KMS-11 (cell line): ENCODE results near the gene SPRY4.
"Not testable (repeated sequence)": the region's sequence is repeated elsewhere in the genome, so short reads cannot be mapped to it uniquely, and the experiment has no call there.

ENCODE experiments used
- H2AFZ ChIP-seq: fragments of 200-600 bp; sonication (generic); 2 replicates; pipeline ENCODE4 v1.6.1; 2016; ENCODE audit warnings: antibody characterized with exemption, mixed run types, low read depth
- H3K27ac ChIP-seq: fragments of 200-600 bp; sonication (generic); 2 replicates; pipeline ENCODE4 v1.6.1; 2016; ENCODE audit warnings: mild to moderate bottlenecking, mixed run types
- H3K27me3 ChIP-seq: fragments of 200-600 bp; sonication (generic); 2 replicates; pipeline ENCODE4 v1.6.1; 2017; ENCODE audit warnings: mild to moderate bottlenecking, low read depth, mixed run types, moderate library complexity; ENCODE audit not compliant: insufficient read depth
- H3K36me3 ChIP-seq: fragments of 200-600 bp; sonication (generic); 2 replicates; pipeline ENCODE4 v1.6.1; 2017; ENCODE audit warnings: mild to moderate bottlenecking, mixed run types; ENCODE audit not compliant: insufficient read depth
- H3K4me1 ChIP-seq: fragments of 200-600 bp; sonication (generic); 2 replicates; pipeline ENCODE4 v1.6.1; 2016; ENCODE audit warnings: mild to moderate bottlenecking, low read depth, mixed run types; ENCODE audit not compliant: poor library complexity, severe bottlenecking
- H3K4me2 ChIP-seq: fragments of 200-600 bp; sonication (generic); 2 replicates; pipeline ENCODE4 v1.7.0; 2016; ENCODE audit warnings: mild to moderate bottlenecking, mixed run types
- H3K4me3 ChIP-seq: fragments of 200-600 bp; sonication (generic); IDR thresholded peaks from 2 replicates; pipeline ENCODE4 v1.6.1; 2017; ENCODE audit warnings: low read depth, low read length, mixed read lengths; ENCODE audit not compliant: insufficient read depth
- H3K79me2 ChIP-seq: fragments of 200-600 bp; sonication (generic); 2 replicates; pipeline ENCODE4 v1.6.1; 2016; ENCODE audit warnings: low read depth, mixed run types; ENCODE audit not compliant: insufficient read depth
- H3K9ac ChIP-seq: fragments of 200-600 bp; sonication (generic); 2 replicates; pipeline ENCODE4 v1.6.1; 2016; ENCODE audit warnings: mild to moderate bottlenecking, mixed run types
- H4K20me1 ChIP-seq: fragments of 200-600 bp; sonication (generic); 2 replicates; pipeline ENCODE4 v1.6.1; 2016; ENCODE audit warnings: mild to moderate bottlenecking, mixed run types; ENCODE audit not compliant: insufficient read depth
- TF ChIP-seq, protein P1 (sequence below): fragments of 200-600 bp; sonication (generic); conservative IDR thresholded peaks from 2 replicates; pipeline ENCODE4 v1.6.1; 2017; ENCODE audit warnings: low read depth, mild to moderate bottlenecking, antibody characterized with exemption, low read length, moderate library complexity, mixed read lengths

The SPRY4 gene

GRCh38 chr5:142300677-142301076, 24.1 kb downstream of the SPRY4 start:
- Histone ChIP-seq H3K36me3 (no peaks in the 10 kb centered on the region), H3K27ac (no peak overlapping the region), H3K4me2 (no peak overlapping the region), H3K9ac (no peak overlapping the region), H3K27me3 (no peaks in the 10 kb centered on the region), H3K4me3 (no peak overlapping the region), H3K79me2 (no peaks in the 10 kb centered on the region), H2AFZ (no peak overlapping the region), H4K20me1 (no peaks in the 10 kb centered on the region), H3K4me1 (no peaks in the 10 kb centered on the region)
- TF ChIP-seq, protein P1, sequence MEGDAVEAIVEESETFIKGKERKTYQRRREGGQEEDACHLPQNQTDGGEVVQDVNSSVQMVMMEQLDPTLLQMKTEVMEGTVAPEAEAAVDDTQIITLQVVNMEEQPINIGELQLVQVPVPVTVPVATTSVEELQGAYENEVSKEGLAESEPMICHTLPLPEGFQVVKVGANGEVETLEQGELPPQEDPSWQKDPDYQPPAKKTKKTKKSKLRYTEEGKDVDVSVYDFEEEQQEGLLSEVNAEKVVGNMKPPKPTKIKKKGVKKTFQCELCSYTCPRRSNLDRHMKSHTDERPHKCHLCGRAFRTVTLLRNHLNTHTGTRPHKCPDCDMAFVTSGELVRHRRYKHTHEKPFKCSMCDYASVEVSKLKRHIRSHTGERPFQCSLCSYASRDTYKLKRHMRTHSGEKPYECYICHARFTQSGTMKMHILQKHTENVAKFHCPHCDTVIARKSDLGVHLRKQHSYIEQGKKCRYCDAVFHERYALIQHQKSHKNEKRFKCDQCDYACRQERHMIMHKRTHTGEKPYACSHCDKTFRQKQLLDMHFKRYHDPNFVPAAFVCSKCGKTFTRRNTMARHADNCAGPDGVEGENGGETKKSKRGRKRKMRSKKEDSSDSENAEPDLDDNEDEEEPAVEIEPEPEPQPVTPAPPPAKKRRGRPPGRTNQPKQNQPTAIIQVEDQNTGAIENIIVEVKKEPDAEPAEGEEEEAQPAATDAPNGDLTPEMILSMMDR: no peak

GRCh38 chr5:142298789-142299188, 26.0 kb downstream of the SPRY4 start:
- no peaks in the 10 kb centered on the region for H4K20me1 ChIP-seq

DNA sequence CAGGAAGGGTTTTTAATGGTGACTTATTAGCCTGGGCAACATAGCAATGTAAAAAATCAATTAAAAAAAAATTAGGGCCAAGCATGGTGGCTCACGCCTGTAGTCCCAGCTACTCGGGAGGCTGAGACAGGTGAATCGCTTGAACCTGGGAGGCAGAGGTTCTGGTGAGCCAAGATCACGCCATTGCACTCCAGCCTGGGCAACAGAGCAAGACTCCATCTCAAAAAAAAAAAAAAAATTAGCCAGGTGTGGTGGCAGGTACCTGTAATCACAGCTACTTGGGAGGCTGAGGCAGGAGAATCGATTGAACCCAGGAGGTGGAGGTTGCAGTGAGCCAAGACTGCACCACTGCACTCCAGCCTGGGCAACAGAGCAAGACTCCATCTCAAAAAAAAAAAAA, 27.0 kb downstream of the SPRY4 start:
- not testable (repeated sequence) for H3K4me1 ChIP-seq, H3K36me3 ChIP-seq, H4K20me1 ChIP-seq, H3K9ac ChIP-seq, H3K79me2 ChIP-seq, H3K4me2 ChIP-seq, H3K27me3 ChIP-seq, H3K27ac ChIP-seq, H2AFZ ChIP-seq, H3K4me3 ChIP-seq

More at GRCh38 chr5:142298789-142299188, 26.0 kb downstream of the SPRY4 start:
- no peaks in the 10 kb centered on the region for H3K4me1 ChIP-seq
- no peaks in the 10 kb centered on the region for H3K27me3 ChIP-seq
- no peak overlapping the region for H3K9ac ChIP-seq
- no peak overlapping the region for H3K4me2 ChIP-seq
- no peaks in the 10 kb centered on the region for H3K79me2 ChIP-seq
- no peak overlapping the region for H2AFZ ChIP-seq
- no peak overlapping the region for H3K4me3 ChIP-seq
- TF ChIP-seq, protein P1: no peak
- H3K36me3 ChIP-seq: no peaks in the 10 kb centered on the region
- H3K27ac ChIP-seq: no peak overlapping the region

DNA sequence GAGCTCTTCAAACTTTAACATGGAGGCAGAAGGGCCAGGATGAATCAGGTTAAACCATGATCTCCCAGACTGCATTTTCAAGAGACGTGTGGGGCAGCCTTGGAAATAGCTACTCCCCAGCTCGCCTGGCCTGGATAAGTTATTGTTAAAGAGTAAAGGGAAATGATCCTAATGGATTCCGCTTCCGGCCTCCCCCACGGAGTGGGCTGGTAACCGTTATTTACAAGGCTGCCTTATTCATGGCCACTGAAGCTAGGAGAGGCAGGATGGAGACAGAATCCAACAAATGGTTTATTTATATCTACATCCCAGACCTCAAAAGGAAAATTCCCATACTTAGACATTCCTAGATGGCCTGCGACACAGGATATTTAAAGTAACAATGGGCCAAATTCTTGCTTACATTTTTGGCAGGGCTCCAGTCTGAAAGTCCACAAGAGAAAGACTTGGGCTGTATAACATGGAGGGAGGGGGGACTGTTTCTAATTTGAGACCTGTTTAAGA, 27.9 kb downstream of the SPRY4 start:
- Histone ChIP-seq H3K9ac (no peak overlapping the region), H4K20me1 (no peaks in the 10 kb centered on the region), H3K79me2 (no peaks in the 10 kb centered on the region), H3K27ac (no peak overlapping the region), H3K4me2 (no peak overlapping the region), H2AFZ (no peak overlapping the region), H3K4me3 (no peak overlapping the region), H3K4me1 (no peaks in the 10 kb centered on the region), H3K27me3 (no peaks in the 10 kb centered on the region), H3K36me3 (no peaks in the 10 kb centered on the region)
- TF ChIP-seq, protein P1: no peak

- no peak overlapping the region for H3K9ac ChIP-seq
- no peaks in the 10 kb centered on the region for H3K27me3 ChIP-seq
- no peaks in the 10 kb centered on the region for H4K20me1 ChIP-seq
- H3K36me3 ChIP-seq: no peaks in the 10 kb centered on the region
- no peak overlapping the region for H3K27ac ChIP-seq
- no peak overlapping the region for H2AFZ ChIP-seq
- H3K4me3 ChIP-seq: no peak overlapping the region
- no peaks in the 10 kb centered on the region for H3K4me1 ChIP-seq
- no peaks in the 10 kb centered on the region for H3K79me2 ChIP-seq
- TF ChIP-seq, protein P1: no peak
- H3K4me2 ChIP-seq: no peak overlapping the region
These were observed 28.6 kb downstream of the SPRY4 start for GRCh38 chr5:142295960-142296860.
